ENCODE measurements around the gene RBM43. TPM values are rescaled to one million over a fixed set of nuclear protein-coding genes. Genes with fewer than 3 reads are reported as not detected.
"Not testable (repeated sequence)": the region's sequence is repeated elsewhere in the genome, so short reads cannot be mapped to it uniquely, and the experiment has no call there.

RBM43 gene
- total and polyA plus RNA-seq, 2 of the 4 experiments (the other 2 are of a cell fraction), result 1.6 to 3.6 TPM

GRCh38 chr2:151310313-151310712 is 48.6 kb upstream of the RBM43 start:
- dilution Hi-C loops (cut with HindIII; ENCODE audit: low sequenced_read_pairs, unreplicated experiment); DNase-seq; intact Hi-C loops (cut with micrococcal nuclease); H2BK5ac ChIP-seq (ENCODE audit: low read depth, low read length, poor library complexity, severe bottlenecking); H2AFZ ChIP-seq (replicated peaks; ENCODE audit: low read length, poor library complexity); ATAC-seq (ENCODE audit: low read depth); H2AK9ac ChIP-seq (replicated peaks; ENCODE audit: low read depth, low read length, poor library complexity); POLR2A ChIA-PET (ENCODE audit: unreplicated experiment); H2BK120ac ChIP-seq (ENCODE audit: low read depth, low read length); CTCF ChIA-PET; H3K79me1 ChIP-seq (ENCODE audit: low read depth in 1 of 2, low read length in 2 of 2); H2BK20ac ChIP-seq (ENCODE audit: low read depth, low read length); H3K18ac ChIP-seq (ENCODE audit: low read depth, low read length); H3K9me1 ChIP-seq (ENCODE audit: insufficient read depth, low read length); BruUV-seq (replicated peaks); in situ Hi-C loops (cut with MboI; ENCODE audit: low sequenced_read_pairs); H3K14ac ChIP-seq (replicated peaks; ENCODE audit: low read depth, low read length); H3K4me1 ChIP-seq (ENCODE audit: control insufficient read depth, insufficient read depth, low read length); H3K27me3 ChIP-seq (ENCODE audit: control insufficient read depth, insufficient read depth, low read length); H4K8ac ChIP-seq (ENCODE audit: low read depth in 2 of 2, low read length in 2 of 2); H3K23ac ChIP-seq (ENCODE audit: low read depth, low read length); H3K9ac ChIP-seq (ENCODE audit: low read depth, low read length); H3K36me3 ChIP-seq (ENCODE audit: control insufficient read depth, insufficient read depth, low read length); H4K91ac ChIP-seq (ENCODE audit: insufficient read depth, low read depth, low read length); H3K56ac ChIP-seq (ENCODE audit: extremely low read depth, insufficient read depth, low read length); H3K4me3 ChIP-seq (ENCODE audit: insufficient read depth, low read depth, low read length); H2BK15ac ChIP-seq (ENCODE audit: low read depth, low read length); H4K20me1 ChIP-seq (ENCODE audit: insufficient read depth, low read length); H2AK5ac ChIP-seq (ENCODE audit: low read depth, low read length); H4K5ac ChIP-seq (ENCODE audit: low read depth, low read length); H3K9me3 ChIP-seq (ENCODE audit: control insufficient read depth, insufficient read depth, low read length); H3K27ac ChIP-seq (ENCODE audit: insufficient read depth, low read length); H3K4me2 ChIP-seq (ENCODE audit: low read depth, low read length); H3K4ac ChIP-seq (ENCODE audit: low read depth, low read length): not testable (repeated sequence)
- WGBS, 2 experiments (ENCODE audit: extremely low coverage in 2 of 2, insufficient read length in 1 of 2), result no CpG with 5 or more reads among the region's 6 CpGs
